Body of pancreas (tissue), 4 donors: ENCODE measurements around the gene TMOD1.

Source experiments
- CTCF ChIP-seq, 7 experiments: fragments of 450-650 bp in 4 of 7; fragments of 200-600 bp in 3 of 7; sonication (generic) in 3 of 7; IDR thresholded peaks; one replicate each; pipeline ENCODE4 v1.5.1; 2016 to 2019; ENCODE audit warnings: antibody characterized with exemption in 7 of 7
- POLR2A ChIP-seq, 3 donors: fragments of 450-650 bp; IDR thresholded peaks; one replicate each; pipeline ENCODE4 v1.6.1; 2016; ENCODE audit warnings: antibody characterized with exemption in 3 of 3, mild to moderate bottlenecking in 2 of 3

- TF ChIP-seq CTCF (IDR thresholded peaks at IDR 0.05), result no peak
- no peak for TF ChIP-seq POLR2A (IDR thresholded peaks at IDR 0.05)
These were observed 20.7 kb upstream of the TMOD1 start for GRCh38 chr9:97480749-97481148.
